ENCODE measurements around the gene BAHCC1. TPM values are rescaled to one million over a fixed set of nuclear protein-coding genes. Genes with fewer than 3 reads are reported as not detected.

The BAHCC1 gene
- total RNA-seq, 1 donor from 2014 or later = 74.3 TPM

- H3K4me1 Mint-ChIP-seq (ENCODE audit: unreplicated experiment) = peaks cover 43% of the 10 kb centered on the region
- H3K27ac Mint-ChIP-seq = peak overlapping the region; percentile 97
- H3K36me3 Mint-ChIP-seq = peaks cover 7% of the 10 kb centered on the region
- peaks cover 9% of the 10 kb centered on the region for H3K27me3 Mint-ChIP-seq
- H3K9me3 Mint-ChIP-seq = no peaks in the 10 kb centered on the region
- no peak for TF ChIP-seq CTCF (conservative IDR thresholded peaks at IDR 0.05)
- peak overlapping the region; percentile 97 for H3K4me3 Mint-ChIP-seq
- DNase-seq (ENCODE audit: extremely low spot score, unreplicated experiment) = no peak
These were observed 3.7 kb downstream of the BAHCC1 start for GRCh38 chr17:81398832-81399411.

DNA sequence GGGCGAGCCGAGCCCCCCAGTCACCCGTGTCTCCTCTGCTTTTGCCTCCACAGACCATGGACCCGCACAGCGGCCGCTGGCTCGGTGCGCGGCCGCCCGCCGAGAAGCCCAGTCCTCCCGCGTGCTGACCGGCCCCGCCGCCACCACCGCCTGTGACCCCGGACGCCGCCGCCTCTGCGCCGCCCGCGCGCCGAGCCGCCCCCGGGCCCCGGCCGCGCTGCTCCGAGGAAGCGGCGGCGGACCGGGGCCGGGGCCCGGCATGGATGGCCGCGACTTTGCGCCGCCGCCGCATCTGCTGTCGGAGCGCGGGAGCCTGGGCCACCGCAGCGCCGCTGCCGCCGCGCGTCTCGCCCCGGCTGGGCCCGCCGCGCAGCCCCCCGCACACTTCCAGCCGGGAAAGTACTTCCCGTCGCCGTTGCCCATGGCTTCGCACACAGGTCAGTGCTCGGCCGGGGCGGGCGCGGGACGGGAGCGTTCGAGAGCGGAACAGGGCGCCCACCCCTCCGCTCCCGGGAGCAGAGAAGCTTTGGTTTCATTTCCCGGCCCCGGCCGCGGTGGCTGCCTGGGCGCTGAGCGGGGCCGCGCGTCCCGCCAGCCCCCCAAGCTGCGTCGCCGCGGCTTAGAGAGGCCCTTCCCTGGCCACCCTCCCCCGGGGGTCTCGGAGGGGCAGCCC is 4.4 kb downstream of the BAHCC1 start:
- TF ChIP-seq CTCF (conservative IDR thresholded peaks at IDR 0.05) = no peak
- peaks cover 44% of the 10 kb centered on the region for H3K4me1 Mint-ChIP-seq (ENCODE audit: unreplicated experiment)

DNA sequence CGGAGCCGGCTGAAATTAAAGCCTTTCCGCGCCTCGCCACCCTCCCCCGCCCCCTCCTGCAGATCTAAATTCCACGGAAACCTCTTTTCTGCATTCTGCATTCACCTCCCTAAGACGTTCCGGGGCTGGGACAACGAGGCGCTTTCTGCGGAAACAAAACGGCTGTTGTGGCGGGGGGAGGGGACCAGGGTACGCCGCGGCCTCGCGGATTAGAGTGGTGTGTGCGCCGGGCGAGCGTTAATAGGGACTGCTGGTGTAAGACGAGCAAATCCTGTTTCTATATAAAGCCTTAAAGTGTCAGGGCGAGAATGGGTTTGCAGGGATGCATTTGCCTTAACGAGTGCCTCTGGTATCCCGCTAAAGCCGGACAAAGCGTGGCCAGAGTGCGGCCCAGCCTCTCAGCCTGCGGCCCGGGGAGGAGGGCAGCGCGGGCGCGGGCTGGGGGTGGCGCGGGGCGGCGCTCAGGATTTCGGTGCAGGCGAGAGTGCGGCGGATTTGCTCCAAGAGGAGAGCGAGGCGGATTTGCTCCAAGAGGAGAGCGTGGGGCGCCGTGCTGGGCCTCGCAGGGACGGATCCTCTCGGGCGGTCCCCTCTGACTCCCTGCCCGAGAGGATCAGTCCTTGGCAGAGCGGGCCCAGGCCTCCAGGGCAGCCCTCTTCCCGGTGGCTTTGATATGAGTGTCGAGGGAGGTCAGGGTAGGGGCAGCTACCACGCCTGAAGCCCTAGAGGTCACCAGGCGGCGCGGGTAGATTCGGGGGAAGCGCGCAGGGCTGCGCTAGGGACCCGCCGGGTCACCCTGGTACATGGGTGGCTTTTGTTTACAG is 5.1 kb downstream of the BAHCC1 start:
- Mint-ChIP-seq H3K9me3 (no peaks in the 10 kb centered on the region), H3K4me1 (ENCODE audit: unreplicated experiment) (peaks cover 45% of the 10 kb centered on the region), H3K36me3 (peaks cover 4% of the 10 kb centered on the region), H3K4me3 (peak overlapping the region; percentile 96), H3K27me3 (peaks cover 4% of the 10 kb centered on the region), H3K27ac (peak overlapping the region; percentile 97)
- no peak for TF ChIP-seq CTCF (conservative IDR thresholded peaks at IDR 0.05)
- no peak for DNase-seq (ENCODE audit: extremely low spot score, unreplicated experiment)

More for the DNA sequence above, 4.4 kb downstream of the BAHCC1 start:
- Mint-ChIP-seq H3K27ac (peak overlapping the region; percentile 97), H3K36me3 (peaks cover 7% of the 10 kb centered on the region), H3K9me3 (no peaks in the 10 kb centered on the region), H3K4me3 (peak overlapping the region; percentile 96), H3K27me3 (peaks cover 7% of the 10 kb centered on the region)
- no peak for DNase-seq (ENCODE audit: extremely low spot score, unreplicated experiment)

DNA sequence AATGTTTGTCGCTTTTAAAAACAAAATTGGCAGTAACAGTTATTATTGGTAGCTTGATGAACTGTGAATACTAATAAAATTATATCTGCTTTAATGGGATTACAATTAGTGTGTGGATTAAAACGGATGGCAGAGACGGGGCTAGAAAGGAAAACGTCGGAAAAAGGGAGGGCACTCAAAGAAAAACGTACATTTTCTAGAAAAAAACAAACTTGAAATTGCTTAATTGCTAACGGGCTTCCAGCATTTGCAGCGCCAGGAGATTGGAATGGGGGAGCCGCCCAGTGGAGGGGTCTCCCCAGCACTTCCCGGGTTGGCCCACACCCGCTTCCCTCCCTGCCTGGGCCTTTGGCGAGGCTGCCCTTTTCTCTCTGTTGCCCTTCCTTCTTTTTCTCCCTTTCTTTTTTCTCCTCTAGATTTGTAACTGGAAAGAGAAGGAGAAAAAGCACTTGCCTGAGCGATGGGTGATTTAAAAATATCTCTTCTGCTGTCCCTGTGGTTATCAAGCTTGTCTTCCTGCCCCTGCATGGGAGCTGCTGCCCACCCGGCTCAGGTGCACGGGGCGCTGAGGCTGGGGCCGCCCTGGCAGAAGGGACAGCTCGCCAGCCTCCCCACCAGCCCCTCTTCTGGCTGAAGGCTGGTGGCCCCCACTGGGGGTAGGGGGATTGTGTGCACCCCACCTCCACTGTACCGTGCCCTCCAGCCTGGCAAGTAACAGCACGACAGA is 5.9 kb downstream of the BAHCC1 start:
- Mint-ChIP-seq H3K4me1 (ENCODE audit: unreplicated experiment) (peaks cover 50% of the 10 kb centered on the region), H3K4me3 (peak overlapping the region; percentile 96), H3K36me3 (peaks cover 4% of the 10 kb centered on the region), H3K27ac (peak overlapping the region; percentile 97), H3K27me3 (peaks cover 3% of the 10 kb centered on the region), H3K9me3 (no peaks in the 10 kb centered on the region)
- TF ChIP-seq CTCF (conservative IDR thresholded peaks at IDR 0.05) = no peak
- DNase-seq (ENCODE audit: extremely low spot score, unreplicated experiment) = no peak

DNA sequence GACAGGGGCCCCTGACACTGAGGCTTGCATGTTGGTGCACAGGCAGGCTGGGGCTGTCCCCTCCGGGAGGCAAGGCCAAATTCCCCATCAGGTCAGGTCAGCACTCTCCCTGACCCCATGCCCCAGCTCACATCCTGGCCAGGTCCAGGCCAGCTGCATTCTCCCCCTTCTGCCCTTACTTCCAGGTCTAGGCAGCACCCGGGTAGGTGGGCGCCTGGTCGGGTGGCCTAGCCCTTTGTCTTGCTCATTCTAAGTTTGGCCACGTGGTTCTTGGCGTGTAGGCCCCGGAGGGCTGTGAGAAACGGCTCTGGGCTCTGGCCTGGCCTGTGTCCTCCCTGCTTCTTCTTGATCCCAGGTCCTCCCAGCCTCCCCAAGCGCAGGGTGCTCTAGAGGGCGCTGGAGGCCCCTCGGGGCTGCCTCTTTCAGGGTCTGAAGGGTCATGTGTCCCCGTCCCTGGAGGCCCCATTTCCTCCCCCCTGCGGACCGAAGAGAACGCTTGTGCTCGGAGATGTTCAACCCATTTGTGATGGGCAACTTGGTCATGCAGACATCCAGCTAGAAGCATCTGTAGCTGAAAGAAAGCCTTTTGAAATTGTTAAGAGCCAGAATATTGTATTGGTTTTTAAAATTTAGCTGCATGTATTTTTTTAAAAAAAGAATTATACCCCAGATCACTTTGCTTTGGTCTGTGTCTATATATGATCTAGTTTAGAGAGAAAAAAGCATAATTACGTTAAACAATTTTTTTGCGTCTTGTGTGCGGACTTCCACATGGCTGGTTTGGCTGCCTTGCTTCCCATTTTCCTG is 6.7 kb downstream of the BAHCC1 start:
- Mint-ChIP-seq H3K4me3 (peak overlapping the region; percentile 96), H3K36me3 (peaks cover 4% of the 10 kb centered on the region), H3K9me3 (no peaks in the 10 kb centered on the region), H3K27me3 (peaks cover 3% of the 10 kb centered on the region), H3K27ac (peak overlapping the region; percentile 97), H3K4me1 (ENCODE audit: unreplicated experiment) (peaks cover 54% of the 10 kb centered on the region)
- DNase-seq (ENCODE audit: extremely low spot score, unreplicated experiment) = no peak
- TF ChIP-seq CTCF (conservative IDR thresholded peaks at IDR 0.05) = peak; percentile 35
